GM13977 (cell line): Measurements from ENCODE around the gene INHBB.

ENCODE experiments used
- DNase-seq: peaks from one replicate; pipeline ENCODE4 v3.0.0; 2012; ENCODE audit warnings: low spot score
- CTCF ChIP-seq: IDR thresholded peaks from 2 replicates; pipeline ENCODE4 v1.5.1; 2012; ENCODE audit warnings: mild to moderate bottlenecking, control low read depth; ENCODE audit not compliant: insufficient read depth; ENCODE audit errors: extremely low read depth, missing control alignments
- in situ Hi-C: fragments of 300-500 bp; cut with MboI; formaldehyde crosslinking; loops from one replicate; pipeline ENCODE4 v1.12.0; 2022; ENCODE audit warnings: low sequenced_read_pairs, low pct_unique_long_range_greater_than_20kb, mixed read lengths, inconsistent platforms; ENCODE audit not compliant: unreplicated experiment

Gene INHBB

GRCh38 chr2:120358734-120359465 is 13.0 kb downstream of the INHBB start:
- in situ Hi-C loops: no loop called here
- DNase-seq: no peak
- no peak for TF ChIP-seq CTCF

DNA sequence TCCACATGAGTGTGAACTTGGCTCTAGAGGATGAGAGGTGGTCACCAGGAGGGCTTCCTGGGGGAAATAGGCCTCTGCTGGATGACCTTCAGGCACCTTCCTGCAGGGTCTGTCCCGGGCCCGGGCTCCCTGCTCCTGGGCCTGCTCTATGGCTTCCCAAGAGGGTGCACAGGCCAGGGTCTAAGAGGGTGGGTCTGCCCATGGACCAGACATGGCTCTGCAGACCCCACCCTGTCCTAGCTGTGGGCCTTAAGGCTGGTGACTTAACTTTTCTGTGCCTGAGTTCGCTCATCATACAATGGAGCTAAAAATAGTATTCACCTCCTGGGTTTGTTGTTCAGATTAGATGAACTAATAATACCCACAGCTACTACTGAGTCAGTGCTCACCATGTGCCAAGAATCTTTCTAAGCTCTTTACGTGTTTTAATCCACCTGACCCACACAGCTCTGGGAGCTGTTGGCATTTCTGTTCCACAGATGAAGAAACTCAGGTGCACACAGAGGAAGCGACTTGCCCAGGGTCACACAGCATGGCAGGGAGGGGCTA is 14.4 kb downstream of the INHBB start:
- in situ Hi-C loops: no loop called here
- no peak for TF ChIP-seq CTCF
- DNase-seq: no peak

GRCh38 chr2:120362926-120363325 is 17.0 kb downstream of the INHBB start:
- no peak for DNase-seq
- in situ Hi-C loops: no loop called here
- no peak for TF ChIP-seq CTCF

DNA sequence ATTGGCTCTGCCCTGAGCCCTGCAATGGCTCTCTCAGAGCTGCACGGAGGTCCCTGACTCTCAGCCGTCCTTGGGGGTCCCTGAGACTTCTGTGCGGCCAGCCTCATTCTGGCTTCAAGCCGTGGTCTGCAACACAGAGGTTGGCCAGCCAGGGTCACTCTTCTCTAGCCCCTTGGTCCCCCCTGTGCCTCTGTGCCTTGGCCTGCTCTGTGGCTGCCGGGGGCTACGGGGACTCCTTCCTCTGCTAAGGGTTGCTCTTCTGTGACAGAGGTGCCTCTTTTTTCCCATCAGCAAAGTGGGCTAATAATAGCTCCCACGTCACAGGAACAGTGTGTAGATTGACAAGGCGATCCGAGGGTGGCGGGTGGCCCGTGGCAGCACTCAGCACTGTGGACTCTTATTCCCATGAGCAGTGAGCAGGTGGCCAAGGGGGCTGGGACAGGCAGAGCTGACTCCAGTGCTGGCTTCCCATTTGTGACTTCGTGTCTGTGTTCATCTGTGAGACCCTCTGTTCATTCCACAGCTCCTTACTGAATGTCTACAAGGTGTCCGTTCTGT is 19.4 kb downstream of the INHBB start:
- TF ChIP-seq CTCF: no peak
- in situ Hi-C loops: no loop called here

DNA sequence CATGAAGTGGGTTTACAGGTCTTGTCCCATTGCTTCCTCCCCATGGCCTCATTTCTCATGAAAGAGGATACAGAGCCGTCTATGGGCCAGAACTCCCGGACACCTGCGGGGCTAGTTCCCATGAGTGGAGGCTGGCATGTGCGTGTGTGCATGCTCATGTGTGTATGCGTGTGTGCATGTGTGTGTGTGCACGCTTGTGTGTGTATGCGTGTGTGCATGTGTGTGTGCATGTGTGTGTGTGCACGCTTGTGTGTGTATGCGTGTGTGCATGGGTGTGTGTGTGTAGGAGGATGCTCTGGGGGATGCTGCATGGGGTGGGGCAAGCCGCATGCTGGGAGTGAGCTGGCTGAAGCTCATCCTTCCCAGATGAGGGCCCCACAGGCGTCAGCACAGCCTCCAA is 20.8 kb downstream of the INHBB start:
- in situ Hi-C loops: no loop called here
- DNase-seq: no peak
- no peak for TF ChIP-seq CTCF

More for the DNA sequence above, 19.4 kb downstream of the INHBB start:
- DNase-seq: no peak

DNA sequence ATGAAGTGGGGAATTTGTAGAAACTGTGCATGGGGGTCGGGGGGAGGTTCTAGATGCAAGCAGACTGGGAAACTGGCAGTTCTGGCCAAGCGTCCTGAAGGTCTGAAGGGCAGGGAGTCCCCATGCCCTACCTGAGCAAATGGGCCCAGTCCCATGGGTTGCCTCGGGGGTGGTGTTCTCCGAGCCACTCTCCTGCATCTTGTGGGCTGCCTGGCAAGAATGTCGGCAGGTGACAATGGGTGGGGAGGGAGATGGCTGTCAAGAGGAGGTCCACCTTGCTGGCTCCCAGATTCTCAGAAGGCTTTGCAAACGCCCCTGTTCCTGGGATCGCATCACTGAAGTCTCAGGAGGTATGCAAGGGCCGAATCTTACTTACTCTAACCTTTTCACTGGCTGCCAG is 21.3 kb downstream of the INHBB start:
- no peak for DNase-seq
- TF ChIP-seq CTCF: no peak
- in situ Hi-C loops: no loop called here
